Measurements from ENCODE around the gene CCN5. TPM values are rescaled to one million over a fixed set of nuclear protein-coding genes. Genes with fewer than 3 reads are reported as not detected.

Gene CCN5
- total RNA-seq, 1 experiment from 2014 or later = 0.77 TPM

DNA sequence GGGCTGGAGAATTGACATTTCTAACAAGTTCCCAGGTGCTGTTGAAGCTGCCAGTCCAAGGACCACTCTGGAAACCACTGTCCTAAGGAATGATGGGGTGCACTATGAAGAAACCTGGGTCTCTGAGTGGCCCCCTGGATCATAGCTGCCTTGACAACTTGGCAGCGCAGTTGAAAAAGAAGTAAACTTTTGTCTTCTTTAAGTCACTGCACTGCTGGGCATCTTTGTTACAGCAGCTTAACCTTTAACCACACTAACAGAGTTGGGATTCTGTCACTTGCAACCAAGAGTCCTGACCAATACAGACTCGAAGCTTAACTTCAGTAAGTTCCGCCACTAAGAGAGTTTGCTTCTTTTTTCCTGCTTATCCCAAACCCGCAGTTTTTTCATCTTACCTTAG, 21.9 kb downstream of the CCN5 start:
- DNase-seq (ENCODE audit: low spot score) = no peak

DNA sequence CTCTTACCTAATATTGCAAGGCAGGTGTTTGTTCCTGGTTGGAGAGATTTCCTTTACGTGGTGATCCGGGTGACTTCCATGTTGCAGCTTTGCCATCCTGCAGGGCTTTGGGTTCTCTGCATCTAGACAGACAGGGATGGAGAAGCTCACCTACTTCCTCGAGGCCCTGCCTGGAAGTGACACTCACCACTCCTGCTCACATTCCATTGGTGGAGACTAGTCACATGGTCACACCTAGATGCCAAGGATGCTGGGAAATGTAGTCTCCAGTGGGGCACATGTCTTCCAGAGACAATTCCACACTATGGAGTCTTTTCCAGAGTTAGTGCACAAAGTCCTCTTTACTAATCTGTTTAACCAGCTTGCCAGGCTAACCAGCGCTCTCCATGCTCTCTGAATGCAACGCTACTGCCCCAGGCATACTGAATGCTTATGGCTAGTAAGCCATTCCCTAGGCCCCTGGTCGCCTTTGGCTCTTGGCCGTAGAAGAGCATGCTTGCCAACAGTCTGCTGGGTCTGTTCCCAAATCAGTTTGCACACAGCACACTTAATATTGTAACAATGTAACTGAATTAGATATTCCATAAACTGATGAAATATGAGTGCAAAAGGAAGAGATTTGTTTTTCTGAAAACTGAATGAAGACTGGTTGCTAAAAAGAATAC, 23.8 kb downstream of the CCN5 start:
- peak; percentile 87 for DNase-seq (ENCODE audit: low spot score)

DNA sequence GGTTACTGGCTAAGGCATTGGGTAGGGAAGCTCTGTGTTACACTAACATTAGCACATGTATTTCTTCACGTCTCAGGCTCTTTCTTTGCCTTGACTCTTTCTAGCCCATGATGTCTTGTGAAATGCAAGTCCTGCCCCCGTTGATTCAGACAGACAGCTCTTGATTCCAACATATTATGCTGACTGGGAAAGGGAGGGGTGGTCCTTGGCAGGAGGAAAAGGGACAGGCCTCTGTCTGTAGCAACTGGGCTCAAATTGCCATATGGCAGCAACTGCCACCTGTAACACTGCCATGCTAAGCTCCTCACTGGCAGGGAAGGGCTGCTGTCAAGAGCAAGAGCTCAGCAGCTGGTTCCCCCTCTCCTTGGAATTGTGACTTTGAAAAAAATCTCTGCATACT, 24.8 kb downstream of the CCN5 start:
- DNase-seq (ENCODE audit: low spot score) = no peak

DNA sequence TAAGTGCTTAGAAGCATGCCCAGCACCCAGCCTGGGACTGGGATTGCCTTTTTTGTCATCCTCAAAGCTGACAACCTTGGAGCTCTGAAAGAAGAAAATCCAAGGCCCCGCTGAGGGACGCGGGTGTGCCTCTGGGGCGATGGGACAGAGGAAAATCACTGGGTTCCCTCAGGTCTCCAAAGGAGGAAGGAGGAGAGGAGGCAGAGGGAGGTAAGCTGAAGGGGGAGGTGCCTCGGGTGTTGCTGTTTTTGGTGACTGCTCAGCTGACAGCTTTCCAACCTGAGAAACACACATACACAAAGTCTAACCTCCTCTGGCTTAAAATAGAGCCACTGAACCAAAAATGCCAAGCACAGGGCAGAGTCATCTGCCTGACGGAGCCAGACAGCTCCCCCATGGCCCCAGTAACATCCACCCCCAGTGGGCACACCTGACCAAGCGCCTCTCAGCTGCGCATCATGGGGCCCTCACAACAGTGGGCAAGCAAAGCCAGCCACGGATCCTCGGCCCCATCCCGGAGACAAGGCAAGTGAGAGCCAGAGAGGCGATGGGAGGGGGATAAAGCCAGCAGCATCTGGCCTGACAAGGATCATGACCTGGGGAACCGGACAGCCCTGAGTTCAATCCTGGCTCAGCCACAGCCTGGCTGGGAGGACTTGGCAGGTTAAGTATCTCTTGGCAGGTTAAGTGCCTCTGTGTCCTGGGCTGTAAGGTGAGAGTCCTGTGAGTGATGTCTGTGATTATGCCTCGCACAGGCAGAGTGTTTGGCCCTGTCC, 27.3 kb downstream of the CCN5 start:
- DNase-seq (ENCODE audit: low spot score) = no peak

DNA sequence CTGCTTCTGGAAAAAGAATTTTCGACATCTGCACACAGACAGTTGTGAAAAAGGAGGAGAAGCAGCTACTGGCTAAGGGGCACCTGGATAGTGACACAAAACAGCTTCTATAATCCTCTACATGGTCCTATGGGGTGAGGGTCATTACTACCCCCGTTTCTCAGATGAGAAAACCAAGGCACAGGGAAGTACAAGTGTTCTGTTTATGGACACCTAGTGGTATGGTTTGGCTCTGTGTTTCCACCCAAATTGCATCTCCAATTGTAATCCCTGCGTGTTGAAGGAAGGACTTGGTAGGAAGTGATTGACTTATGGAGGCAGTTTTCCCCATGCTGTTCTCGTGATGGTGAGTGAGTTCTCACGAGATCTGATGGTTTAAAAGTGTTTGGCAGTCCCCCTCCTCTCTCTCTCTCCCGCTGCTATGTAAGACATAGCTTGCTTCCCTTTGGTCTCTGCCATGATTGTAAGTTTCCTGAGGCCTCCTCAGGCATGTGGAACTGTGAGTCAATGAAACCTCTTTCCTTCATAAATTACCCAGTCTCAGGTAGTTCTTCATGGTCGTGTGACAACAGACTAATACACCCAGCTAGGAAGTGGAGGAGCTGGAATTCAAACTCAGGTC, 28.0 kb downstream of the CCN5 start:
- no peak for DNase-seq (ENCODE audit: low spot score)

DNA sequence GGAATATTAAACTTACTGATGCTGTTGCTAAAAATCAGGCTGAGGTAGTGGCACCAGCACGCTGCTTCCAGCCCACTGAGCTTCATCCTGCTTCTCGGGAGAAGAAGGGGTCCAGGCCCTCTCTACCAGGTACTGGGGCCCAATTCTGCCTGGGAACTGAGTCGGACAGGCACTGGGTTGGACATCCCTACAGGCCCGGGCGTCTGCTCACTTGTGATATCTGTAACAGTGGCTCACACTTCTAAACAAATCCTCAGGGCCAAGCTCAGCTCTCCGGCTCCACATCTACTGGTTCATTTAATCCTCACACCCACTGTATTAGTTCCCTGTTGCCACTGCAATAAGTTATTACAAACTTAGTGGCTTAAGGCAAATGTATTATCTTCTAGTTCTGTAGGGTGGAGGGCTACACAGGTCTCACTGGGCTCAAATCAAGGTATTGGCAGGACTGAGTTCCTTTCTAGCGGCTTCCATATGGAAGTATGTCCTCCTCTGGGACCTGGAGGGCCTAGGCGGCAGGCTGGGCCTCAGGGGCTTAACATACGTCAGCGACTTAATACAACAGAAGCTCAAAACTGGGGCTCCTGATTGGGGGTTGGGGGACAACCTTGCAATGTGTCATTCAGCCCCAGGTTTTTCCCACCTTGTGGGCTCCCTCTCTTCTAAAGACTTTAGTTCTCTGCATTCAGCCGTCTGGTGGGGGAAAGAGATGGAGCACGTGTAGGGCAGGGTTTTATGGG, 28.9 kb downstream of the CCN5 start:
- no peak for DNase-seq (ENCODE audit: low spot score)

DNA sequence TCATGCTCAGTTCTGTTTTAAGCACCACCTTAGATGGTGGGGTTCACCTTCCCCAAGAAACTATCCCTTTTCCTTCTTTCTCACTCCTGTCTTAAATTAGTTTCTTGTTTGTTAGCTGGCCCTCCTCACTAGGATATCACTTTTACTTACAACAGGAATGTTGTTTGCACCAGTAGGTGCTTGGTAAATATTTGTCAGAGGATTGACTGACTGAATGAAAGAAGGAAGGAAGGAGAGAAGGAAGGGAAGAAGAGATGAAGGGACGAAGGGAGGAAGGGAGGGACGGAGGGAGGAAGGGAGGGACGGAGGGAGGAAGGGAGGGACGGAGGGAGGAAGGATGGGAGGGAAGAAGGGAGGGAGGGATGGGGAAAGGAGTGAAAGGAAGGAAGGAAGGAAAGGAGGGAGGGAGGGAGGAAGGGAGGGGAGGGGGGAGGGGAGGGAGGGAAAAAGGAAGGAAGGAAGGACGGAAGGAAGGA, 30.0 kb downstream of the CCN5 start:
- DNase-seq (ENCODE audit: low spot score) = no peak

DNA sequence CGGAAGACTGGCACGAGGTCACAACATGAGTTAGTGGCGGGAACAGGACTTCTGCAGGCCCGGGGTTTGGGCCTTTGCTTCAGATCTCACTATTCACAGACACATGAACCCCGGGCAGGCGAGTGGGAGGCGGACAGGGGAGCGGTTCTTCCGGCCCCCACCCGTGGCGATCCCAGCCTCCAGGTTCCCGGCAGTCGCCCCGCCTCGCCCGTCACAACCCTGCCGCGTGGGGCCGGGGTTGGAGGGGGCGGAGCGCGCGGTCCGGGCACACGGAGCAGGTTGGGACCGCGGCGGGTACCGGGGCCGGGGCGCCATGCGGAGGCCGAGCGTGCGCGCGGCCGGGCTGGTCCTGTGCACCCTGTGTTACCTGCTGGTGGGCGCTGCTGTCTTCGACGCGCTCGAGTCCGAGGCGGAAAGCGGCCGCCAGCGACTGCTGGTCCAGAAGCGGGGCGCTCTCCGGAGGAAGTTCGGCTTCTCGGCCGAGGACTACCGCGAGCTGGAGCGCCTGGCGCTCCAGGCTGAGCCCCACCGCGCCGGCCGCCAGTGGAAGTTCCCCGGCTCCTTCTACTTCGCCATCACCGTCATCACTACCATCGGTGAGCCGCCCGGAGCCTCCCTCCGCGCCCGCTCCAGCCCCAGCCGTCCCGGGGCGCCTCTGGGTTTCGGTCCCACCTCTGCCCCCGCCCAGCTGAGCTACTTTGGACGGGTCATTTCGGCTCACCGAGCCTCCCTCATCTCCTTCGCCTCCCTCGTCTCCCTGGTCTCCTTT, 30.6 kb downstream of the CCN5 start, which contains the start of gene KCNK15:
Gene KCNK15, plus strand, starts transcription at position 268 of the 769 bp plus-strand sequence. Its CDS starts 46 bp downstream, at position 314.
- no peak for DNase-seq (ENCODE audit: low spot score)

DNA sequence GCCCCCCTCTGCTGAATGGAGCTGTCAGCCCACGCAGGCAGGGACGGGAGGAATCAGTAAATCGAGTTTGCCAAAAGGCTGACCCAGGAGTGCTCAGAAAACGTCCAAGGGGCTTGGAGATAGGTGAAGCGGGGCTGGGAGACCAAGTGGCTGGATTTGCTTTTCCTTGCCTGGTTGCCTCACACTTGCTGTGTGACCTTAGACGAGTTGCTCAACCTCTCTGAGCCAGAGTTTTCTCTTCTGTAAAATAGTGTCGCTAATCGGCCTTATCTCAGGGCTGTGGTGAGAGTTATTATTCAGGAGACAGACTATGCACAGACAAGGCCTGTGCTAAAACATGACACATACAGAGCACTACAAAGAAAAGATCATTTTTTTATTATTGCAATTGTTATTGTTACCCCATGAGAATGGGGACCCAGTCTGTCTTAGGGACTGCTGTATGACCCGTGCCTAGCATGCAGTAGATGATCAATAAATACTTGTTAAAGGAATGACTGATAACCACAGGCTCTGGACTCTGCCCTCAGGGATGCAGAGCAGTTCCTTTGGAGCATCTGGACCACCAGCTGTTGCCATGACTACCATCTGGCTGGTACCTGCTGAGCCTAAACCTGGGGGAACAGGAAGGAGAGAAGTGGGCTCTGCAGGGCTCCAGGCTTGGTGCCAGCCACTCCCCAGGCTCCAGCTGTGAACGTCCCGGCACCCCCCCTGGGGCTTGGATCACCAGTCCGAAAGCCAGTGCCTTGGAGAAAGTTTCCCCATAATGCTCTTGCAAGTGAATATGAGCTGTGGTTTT, 31.4 kb downstream of the CCN5 start:
- peak; percentile 19 for DNase-seq (ENCODE audit: low spot score)

DNA sequence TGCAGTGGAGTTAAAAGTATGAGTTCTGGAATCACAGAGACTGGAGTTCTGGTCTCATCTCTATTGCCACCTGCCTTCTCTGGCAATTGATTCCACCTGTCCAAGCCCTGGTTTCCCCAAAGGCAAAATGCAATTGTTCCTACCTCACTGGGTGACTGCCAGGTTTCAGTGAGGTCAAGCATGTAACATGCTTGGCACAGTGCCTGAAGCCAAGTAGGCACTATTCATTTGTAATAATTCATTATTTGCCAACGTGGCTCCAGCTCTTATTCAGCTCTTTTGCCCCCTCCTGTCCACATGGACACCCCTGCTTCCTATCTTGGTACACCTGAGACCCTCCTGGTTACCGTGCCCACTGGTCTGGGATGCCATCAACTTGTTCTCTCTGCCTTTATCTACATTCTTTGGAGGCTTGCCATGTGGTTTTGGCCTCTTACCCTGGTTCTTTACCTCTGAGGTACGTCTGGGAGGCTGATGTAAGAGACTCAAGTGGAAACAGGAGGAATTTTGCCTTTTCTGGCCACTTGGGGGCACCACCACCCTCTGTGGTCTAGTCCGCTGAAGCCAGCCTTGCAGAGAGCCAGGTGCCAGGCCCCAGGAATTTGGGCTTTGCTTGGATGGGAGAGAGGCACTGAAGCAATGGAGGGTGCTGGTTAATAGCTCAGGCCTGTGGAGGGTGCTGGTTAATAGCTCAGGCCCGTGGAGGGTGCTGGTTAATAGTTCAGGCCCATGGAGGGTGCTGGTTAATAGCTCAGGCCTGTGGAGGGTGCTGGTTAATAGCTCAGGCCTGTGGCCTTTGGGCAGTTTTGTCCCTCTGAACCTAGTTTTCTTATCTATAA, 32.2 kb downstream of the CCN5 start:
- peak; percentile 83 for DNase-seq (ENCODE audit: low spot score)

DNA sequence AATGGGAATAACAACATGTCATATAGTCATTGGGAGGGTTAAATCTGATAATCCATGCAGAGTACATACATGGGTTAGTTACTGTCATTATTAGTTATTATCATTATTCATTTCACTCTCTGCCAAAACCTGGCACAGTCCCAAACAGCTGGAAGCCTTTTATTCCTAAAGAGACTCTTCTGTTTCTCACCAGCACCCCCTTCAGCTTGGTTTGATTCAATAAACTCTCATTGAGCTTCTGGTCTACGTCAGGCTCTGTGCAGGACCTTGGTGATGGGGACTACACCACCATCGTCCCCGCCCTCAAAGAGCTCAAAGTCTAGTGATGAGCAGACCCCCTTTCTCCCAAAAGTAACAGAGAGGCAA, 32.8 kb downstream of the CCN5 start:
- DNase-seq (ENCODE audit: low spot score) = no peak

DNA sequence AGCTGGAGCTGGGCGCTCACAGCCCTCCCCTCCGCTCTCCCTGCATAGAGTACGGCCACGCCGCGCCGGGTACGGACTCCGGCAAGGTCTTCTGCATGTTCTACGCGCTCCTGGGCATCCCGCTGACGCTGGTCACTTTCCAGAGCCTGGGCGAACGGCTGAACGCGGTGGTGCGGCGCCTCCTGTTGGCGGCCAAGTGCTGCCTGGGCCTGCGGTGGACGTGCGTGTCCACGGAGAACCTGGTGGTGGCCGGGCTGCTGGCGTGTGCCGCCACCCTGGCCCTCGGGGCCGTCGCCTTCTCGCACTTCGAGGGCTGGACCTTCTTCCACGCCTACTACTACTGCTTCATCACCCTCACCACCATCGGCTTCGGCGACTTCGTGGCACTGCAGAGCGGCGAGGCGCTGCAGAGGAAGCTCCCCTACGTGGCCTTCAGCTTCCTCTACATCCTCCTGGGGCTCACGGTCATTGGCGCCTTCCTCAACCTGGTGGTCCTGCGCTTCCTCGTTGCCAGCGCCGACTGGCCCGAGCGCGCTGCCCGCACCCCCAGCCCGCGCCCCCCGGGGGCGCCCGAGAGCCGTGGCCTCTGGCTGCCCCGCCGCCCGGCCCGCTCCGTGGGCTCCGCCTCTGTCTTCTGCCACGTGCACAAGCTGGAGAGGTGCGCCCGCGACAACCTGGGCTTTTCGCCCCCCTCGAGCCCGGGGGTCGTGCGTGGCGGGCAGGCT, 35.1 kb downstream of the CCN5 start:
- DNase-seq (ENCODE audit: low spot score) = no peak

DNA sequence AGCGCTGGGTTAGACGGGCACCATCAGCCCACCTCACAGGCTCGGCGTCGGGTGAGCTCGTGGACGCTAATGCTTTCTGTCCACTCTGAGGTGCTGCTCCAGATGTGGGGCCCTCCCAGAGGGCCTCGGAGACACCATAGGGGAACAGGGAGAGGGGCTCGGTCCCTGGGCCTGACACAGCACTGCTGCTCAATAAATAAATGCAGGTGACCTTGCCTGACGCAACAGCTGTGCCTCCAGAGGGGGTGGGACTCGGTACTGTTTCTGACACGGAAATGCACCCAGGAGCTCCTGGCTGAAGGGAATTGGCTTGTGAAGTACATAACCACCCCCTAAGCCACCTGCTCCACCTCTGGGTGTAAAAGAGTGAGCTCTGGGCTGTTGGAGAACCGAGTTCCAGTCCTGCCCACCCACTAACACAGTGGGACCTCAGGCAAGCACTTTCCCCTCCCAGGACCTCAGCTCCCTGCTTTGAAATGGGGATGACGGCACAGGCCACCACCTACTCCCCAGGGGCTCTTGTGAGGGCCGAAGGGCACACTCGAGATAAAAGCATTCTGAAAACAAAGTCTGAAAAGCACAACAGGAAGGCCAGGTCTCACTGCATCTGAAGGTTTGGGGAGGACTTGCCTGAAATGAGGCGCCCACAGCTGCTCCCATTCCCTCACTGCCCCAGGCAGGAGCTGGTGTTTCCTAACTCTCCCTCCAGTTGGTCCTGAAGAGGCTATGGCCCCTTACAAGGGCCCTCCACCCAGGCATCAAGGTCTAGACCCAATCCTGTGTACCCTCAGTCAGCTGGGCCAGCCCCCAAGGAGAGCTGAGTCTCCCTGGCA, 37.1 kb downstream of the CCN5 start:
- DNase-seq (ENCODE audit: low spot score) = no peak

DNA sequence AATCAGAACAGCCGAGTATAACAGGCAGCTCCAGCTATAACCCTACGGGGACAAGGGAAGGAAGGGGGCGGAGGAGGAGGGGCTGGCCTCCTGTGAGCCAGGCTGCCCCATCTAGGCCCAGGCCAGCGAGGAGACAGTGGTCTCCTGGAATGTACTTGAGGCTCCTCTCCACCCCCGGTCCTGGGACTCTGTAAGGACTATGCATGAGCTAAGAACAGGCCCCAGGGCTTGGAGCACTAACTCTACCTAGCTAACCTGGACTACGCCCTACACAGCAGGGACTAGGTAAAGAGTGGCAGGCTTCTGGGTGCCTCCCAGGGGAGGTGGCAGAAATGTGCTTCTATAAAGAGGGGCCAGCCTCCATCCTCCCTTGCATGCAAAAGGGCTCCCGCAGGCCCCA, 39.4 kb downstream of the CCN5 start:
- DNase-seq (ENCODE audit: low spot score) = no peak

DNA sequence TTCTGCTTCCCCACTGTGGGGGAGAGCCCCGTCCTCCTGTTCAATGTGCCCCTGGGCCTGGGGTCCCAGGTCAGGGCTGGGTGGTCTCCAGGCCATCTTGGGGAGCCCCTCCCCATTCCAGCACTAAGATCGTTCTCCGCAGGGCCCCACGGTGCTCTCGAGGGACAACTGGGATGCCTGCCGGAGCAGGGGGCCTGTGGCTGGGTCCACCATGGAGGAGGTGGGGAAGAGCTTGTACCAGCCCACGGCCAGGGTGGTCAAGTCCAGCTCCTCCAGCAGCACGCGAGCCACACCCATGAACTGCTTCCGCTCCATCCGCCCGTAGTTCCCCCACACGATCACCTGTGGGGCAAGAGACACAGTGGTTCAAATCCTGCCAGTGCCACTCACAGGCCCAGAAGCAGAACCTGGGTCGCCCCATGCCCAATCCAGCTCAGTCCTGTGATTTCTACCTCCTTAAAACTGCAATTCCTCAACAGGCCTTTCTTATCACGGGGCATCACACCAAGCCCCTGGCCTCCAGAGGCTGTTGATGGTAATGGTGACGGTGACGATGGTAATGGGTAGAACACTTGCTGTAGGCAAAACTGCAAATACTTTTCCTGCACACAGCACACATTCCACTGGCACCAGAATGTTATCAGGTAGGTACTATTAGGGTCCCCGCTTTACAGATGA, 41.0 kb downstream of the CCN5 start:
- no peak for DNase-seq (ENCODE audit: low spot score)

DNA sequence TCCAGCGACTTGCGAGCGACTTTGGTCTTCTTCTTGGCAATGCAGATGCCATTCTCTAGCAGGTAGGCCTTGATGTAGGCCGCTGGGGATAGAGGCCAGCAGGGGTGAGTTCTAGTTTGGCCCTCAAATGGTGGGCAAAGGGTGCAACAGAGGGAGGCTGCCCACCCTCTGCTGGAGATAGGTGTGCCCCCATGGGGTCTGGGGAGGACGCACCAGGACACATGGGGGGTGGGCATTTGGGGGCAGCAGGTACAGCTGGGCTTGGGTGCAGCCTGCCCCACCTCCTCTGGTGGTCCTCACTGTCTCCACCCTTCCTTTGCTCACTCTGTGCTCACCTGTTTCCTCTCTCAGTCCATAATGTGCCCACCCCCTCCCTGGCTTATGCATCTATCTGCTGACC, 41.8 kb downstream of the CCN5 start:
- no peak for DNase-seq (ENCODE audit: low spot score)
